ENCODE measurements around the gene TBC1D8. TPM values are rescaled to one million over a fixed set of nuclear protein-coding genes. Genes with fewer than 3 reads are reported as not detected.

The TBC1D8 gene
- total and polyA plus RNA-seq, 2 of the 8 experiments (the other 6 are each of a cell fraction or from before 2014, with no cell fraction given), result 20.8 to 21.8 TPM

DNA sequence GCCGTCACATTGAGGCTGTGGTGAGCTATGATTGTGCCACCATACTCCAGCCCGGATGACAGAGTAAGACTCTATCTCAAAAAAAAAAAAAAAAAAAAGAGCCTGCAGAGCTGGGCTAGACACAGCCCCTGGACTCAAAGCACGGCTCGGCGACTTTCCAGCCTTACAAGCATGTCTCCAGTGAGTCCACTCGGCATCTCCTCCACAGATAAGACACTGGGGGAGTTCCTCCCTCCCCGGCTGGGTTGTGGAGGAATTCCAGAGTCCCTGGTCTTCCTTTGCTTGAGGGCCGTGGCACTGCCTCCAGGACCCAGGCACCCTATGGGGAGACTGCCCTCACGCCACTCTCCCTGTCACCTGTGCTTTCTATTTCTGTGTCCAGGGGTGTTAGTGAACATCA lies 180.0 kb downstream of the TBC1D8 start (continued):
- TF ChIP-seq, protein P1, sequence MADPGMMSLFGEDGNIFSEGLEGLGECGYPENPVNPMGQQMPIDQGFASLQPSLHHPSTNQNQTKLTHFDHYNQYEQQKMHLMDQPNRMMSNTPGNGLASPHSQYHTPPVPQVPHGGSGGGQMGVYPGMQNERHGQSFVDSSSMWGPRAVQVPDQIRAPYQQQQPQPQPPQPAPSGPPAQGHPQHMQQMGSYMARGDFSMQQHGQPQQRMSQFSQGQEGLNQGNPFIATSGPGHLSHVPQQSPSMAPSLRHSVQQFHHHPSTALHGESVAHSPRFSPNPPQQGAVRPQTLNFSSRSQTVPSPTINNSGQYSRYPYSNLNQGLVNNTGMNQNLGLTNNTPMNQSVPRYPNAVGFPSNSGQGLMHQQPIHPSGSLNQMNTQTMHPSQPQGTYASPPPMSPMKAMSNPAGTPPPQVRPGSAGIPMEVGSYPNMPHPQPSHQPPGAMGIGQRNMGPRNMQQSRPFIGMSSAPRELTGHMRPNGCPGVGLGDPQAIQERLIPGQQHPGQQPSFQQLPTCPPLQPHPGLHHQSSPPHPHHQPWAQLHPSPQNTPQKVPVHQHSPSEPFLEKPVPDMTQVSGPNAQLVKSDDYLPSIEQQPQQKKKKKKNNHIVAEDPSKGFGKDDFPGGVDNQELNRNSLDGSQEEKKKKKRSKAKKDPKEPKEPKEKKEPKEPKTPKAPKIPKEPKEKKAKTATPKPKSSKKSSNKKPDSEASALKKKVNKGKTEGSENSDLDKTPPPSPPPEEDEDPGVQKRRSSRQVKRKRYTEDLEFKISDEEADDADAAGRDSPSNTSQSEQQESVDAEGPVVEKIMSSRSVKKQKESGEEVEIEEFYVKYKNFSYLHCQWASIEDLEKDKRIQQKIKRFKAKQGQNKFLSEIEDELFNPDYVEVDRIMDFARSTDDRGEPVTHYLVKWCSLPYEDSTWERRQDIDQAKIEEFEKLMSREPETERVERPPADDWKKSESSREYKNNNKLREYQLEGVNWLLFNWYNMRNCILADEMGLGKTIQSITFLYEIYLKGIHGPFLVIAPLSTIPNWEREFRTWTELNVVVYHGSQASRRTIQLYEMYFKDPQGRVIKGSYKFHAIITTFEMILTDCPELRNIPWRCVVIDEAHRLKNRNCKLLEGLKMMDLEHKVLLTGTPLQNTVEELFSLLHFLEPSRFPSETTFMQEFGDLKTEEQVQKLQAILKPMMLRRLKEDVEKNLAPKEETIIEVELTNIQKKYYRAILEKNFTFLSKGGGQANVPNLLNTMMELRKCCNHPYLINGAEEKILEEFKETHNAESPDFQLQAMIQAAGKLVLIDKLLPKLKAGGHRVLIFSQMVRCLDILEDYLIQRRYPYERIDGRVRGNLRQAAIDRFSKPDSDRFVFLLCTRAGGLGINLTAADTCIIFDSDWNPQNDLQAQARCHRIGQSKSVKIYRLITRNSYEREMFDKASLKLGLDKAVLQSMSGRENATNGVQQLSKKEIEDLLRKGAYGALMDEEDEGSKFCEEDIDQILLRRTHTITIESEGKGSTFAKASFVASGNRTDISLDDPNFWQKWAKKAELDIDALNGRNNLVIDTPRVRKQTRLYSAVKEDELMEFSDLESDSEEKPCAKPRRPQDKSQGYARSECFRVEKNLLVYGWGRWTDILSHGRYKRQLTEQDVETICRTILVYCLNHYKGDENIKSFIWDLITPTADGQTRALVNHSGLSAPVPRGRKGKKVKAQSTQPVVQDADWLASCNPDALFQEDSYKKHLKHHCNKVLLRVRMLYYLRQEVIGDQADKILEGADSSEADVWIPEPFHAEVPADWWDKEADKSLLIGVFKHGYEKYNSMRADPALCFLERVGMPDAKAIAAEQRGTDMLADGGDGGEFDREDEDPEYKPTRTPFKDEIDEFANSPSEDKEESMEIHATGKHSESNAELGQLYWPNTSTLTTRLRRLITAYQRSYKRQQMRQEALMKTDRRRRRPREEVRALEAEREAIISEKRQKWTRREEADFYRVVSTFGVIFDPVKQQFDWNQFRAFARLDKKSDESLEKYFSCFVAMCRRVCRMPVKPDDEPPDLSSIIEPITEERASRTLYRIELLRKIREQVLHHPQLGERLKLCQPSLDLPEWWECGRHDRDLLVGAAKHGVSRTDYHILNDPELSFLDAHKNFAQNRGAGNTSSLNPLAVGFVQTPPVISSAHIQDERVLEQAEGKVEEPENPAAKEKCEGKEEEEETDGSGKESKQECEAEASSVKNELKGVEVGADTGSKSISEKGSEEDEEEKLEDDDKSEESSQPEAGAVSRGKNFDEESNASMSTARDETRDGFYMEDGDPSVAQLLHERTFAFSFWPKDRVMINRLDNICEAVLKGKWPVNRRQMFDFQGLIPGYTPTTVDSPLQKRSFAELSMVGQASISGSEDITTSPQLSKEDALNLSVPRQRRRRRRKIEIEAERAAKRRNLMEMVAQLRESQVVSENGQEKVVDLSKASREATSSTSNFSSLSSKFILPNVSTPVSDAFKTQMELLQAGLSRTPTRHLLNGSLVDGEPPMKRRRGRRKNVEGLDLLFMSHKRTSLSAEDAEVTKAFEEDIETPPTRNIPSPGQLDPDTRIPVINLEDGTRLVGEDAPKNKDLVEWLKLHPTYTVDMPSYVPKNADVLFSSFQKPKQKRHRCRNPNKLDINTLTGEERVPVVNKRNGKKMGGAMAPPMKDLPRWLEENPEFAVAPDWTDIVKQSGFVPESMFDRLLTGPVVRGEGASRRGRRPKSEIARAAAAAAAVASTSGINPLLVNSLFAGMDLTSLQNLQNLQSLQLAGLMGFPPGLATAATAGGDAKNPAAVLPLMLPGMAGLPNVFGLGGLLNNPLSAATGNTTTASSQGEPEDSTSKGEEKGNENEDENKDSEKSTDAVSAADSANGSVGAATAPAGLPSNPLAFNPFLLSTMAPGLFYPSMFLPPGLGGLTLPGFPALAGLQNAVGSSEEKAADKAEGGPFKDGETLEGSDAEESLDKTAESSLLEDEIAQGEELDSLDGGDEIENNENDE (IDR thresholded peaks at IDR 0.05; ENCODE audit: insufficient replicate concordance, low read length), result no peak
- TF ChIP-seq, protein P2, sequence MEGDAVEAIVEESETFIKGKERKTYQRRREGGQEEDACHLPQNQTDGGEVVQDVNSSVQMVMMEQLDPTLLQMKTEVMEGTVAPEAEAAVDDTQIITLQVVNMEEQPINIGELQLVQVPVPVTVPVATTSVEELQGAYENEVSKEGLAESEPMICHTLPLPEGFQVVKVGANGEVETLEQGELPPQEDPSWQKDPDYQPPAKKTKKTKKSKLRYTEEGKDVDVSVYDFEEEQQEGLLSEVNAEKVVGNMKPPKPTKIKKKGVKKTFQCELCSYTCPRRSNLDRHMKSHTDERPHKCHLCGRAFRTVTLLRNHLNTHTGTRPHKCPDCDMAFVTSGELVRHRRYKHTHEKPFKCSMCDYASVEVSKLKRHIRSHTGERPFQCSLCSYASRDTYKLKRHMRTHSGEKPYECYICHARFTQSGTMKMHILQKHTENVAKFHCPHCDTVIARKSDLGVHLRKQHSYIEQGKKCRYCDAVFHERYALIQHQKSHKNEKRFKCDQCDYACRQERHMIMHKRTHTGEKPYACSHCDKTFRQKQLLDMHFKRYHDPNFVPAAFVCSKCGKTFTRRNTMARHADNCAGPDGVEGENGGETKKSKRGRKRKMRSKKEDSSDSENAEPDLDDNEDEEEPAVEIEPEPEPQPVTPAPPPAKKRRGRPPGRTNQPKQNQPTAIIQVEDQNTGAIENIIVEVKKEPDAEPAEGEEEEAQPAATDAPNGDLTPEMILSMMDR (IDR thresholded peaks at IDR 0.05; ENCODE audit: control extremely low read depth in 1 of 3, insufficient read depth in 1 of 3, low read depth in 1 of 3, low read length in 3 of 3), result no peak
- no peak for TF ChIP-seq CBX8 (IDR thresholded peaks at IDR 0.05; ENCODE audit: borderline replicate concordance, low read depth, low read length)
- no peak for TF ChIP-seq POLR2A (IDR thresholded peaks at IDR 0.05; ENCODE audit: control extremely low read depth in 1 of 2, low read depth in 2 of 2, low read length in 2 of 2)
- no peak for TF ChIP-seq HDAC2 (IDR thresholded peaks at IDR 0.05; ENCODE audit: borderline replicate concordance in 1 of 2, low read depth in 2 of 2, low read length in 2 of 2)
